Stimulated activated CD4-positive, alpha-beta T cell treated with anti-CD3 and anti-CD28 coated beads, Interleukin-2, amount 100 ng/mL, for 48 hours (primary cell): ENCODE data around the gene MCM3.

ENCODE experiments used
- DNase-seq, 2 donors: peaks; one replicate each; pipeline ENCODE4 v3.0.0-alpha.2; 2020

The MCM3 gene

DNA sequence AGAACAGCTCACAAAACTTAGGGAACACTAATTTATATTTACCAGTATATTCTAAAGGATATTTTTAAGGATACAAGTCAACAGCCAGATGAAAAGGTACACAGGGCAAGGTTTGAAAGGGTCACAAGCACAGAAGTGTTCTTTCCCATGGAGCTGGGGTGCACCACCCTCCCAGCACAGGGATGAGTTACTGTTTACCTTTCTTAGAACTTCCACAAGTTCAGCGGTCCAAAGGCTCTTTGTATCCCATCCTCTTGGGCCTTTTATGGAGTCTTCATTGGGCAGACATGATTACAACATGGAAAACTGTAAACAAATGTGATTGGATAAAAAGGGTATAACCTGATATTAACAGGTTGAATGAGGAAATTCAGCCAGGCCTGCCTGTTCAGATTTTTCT, 39.1 kb downstream of the MCM3 start:
- DNase-seq, result no peak

DNA sequence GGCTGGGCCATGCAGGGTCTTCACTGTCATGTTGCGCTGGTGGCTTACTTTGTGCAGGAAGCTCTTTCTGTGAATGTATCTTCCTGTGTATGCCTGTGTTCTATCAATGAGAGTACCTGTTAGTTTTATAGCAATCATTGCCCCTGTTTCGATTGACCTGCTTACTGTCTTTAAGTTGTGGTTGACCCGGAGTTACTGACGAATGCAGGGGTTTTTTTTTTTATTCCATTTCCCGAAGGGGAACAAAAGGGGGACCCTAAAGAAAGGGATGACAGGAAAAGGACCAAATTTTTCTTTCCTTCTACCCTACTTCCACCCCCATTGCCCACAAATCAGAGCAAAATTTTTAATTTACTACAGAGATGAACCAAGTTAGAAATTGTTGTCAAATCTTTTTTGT, 40.1 kb downstream of the MCM3 start, which contains the start of gene IL17F:
IL17F (minus strand) TSS at position 101 of the 400 bp plus-strand sequence; CDS start at position 30, 71 bp downstream.
- no peak for DNase-seq

DNA sequence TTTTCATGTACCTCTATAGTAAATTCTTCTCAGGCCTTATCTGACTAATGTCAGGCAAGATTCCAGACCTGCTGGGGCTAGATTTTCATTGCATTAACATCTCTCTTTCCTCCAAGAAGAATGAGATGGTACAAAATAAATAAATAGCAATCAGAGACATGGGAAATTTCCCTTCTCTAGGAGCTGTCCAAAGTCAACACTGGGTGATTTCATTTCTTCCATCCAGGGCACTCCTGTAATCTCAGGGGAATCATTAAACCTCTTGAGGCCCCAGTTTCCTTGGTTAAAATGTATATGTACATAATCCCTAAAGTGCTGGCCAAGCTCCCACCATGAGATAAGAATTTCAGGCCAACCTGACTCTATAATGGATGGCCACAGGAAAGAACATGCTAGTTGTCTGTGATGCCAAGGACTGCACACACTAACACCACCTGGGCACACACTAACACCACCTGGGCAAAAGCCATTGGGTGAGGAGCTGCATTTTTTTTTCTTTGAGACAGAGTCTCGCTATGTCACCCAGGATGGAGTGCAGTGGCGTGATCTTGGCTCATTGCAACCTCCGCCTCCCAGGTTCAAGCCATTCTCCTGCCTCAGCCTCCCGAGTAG, 41.2 kb downstream of the MCM3 start:
- no peak for DNase-seq

DNA sequence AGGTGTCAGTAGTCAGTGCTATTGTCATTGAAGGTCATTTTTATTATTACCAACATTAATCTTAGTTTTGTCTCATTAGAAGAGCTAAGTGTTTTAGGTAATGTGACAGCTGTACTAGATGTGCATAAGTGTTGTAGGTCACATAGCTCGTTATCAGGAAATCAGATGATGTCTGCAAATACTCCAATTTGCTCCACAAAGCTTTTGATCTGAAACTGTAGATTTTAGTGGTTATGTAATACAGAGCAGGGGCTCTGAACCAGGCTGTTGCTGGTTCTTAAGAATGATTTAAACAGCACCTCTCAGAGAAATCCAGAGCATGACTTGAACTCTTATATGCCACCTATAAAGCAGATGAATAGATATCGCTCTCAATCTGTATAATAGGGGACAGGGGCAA, 42.7 kb downstream of the MCM3 start:
- no peak for DNase-seq

DNA sequence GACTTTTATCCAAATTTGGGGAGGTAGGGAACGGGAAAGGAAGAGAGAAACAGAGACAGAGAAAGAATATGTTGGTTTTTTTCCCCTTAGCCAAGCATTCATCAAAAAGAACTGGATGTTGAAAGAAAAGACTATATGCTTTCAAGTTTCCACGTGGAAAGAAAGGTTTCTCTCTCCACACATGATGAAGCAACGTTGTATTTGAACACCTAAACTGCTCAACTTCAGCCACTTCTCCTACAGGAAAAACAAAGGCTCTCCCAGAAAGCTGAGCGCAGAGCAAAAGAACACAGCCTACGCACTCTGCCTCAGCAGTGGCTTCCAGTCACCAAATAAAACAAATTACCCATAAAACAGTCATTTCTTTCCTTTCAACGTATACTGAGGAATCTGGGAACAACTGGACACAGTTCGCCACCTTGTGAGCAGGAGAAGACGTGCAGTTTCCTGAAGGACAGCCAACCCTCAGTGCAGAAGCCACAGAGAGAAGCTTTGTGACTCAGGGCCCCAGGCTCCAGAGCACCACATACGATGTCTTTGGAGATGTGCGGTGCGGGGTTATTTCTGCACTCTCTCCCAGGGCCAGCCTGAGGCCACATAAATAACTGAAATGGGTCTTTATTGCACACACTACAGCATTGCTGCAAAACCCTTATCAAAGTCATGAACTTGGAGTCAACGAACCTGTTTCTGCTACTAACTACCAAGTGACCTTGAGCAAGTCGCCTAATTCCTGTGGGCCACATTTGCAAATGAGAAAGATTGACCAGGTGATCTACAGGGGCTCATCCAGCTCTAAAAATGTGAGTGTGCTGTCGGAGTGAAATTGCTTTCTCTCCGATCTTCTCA, 50.3 kb downstream of the MCM3 start:
- peak; percentile 24 to 36 for DNase-seq

DNA sequence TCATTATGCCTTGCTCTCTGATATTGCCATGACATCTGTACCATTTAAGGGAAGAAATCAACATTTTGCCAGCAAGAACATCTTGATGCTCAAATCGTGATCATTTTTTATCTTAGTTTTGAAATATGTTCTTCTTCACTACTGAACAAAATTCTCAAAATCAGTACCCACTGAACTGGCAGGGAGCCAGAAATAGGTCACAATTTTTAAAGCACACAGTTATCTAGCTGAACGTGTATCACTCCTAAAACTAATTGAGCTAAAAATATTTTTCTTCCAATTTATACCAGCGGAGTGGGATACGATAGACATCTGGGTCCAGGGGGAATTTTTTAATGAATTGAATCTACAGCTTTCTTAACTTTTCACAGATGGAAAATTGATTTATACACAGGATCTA, 51.5 kb downstream of the MCM3 start:
- no peak for DNase-seq

DNA sequence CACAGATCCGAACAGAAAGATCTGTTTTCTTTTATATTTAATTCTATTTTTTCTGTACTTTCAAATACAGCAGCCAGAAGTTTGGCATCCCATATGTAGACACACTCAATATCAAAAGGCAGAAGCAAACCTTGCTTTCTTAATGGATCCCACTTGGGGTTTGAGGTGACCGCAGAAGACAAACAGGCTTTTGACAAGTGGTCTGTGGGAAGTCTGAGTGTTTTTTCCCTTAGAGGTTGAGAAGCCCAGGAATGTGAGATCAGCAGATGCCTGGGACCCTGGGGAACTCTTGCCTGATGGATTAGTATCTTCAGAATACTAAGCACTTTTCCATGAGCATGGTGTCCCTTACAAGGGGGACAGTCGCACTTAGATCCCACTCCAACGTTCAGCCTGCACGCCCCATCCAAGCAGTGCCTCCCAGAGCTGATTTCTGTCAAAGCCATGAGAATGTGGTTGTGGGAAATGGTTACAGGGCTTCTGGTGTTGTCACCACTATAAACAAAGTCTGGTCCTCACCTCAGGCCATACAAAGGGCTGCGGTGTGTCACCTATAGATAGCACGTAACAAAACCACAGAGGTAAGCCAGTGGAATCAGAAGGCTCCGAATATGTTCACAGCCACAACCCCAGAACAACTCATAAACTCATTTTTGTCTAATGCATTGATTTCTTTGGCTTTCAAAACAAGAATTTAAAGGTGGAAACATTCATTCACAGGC, 53.0 kb downstream of the MCM3 start:
- DNase-seq, result no peak

DNA sequence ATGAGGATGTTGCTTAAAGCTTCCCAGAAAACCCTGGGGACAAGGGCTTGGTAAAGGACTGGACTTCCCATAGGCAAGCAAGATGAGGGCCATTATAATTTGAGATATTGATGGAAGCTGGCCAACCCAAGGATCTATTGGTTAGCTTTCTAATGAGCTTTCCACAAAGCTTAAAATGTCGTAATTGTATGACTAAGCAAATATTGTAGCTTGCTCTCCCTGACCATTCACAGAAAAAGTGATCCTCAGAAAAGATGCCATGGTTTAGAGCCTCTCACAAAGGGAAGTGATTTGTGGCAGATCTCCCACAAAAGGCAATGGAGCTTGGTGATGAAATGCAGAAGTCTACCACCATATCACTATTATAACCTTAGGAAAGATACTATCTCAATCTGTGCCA, 53.9 kb downstream of the MCM3 start:
- no peak for DNase-seq

DNA sequence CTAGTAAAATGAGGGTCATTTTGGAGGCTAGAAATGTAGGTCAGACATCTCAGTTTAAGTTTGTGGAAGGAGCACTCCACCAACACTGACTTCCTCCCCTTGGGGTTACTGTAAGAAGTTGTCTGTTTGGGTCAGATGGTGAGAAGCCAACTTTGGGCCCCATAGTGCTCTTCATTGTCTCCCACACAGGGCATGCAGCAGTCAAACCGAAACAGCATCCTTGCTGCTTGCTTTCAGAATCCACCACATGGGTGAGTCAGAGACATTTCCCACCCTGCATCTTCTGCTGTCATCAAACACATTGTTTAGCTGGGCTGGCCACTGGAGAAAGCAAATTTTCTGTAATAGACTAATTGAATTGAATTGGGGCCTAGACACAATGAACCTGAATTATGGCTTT, 57.0 kb downstream of the MCM3 start:
- peak; percentile 56 to 58 for DNase-seq

DNA sequence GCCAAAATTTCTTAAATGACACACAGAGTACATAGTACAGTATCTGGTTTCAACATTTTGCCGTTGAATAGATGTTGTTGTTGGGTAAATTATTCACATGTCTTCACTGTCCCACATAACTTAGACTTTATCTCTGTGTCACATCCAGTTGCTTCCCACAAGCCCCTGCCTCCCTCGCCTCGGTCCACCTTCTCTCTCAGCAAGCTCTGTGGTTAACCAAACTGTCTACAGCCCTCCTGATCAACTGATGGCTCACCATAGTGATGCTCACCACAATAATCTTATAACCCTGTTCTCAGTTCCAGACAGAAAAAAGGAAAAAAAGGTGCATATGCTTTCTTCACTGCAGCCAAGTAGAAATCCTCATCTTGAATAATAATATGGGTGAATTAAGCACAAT, 63.2 kb downstream of the MCM3 start:
- DNase-seq, result peak; percentile 34 to 40

DNA sequence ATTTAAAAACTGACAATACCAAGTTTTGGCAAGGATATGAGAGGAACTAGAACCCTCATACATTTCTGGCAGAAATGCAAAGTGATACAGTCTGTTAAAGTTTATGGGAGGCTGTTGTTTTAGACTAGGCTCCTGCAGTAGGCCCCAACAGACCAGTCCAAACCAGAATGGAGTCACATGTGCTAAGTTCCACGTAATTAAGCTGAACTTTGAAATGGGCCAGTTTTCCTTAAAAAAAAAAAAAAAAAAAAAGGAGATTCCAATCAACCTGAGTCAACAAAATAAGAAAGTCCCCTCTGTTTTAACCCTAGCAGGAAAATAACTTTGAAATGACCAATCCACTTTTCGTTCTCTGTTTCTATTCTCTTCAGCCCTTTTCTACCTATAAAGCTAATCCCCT, 66.8 kb downstream of the MCM3 start:
- DNase-seq, result no peak

DNA sequence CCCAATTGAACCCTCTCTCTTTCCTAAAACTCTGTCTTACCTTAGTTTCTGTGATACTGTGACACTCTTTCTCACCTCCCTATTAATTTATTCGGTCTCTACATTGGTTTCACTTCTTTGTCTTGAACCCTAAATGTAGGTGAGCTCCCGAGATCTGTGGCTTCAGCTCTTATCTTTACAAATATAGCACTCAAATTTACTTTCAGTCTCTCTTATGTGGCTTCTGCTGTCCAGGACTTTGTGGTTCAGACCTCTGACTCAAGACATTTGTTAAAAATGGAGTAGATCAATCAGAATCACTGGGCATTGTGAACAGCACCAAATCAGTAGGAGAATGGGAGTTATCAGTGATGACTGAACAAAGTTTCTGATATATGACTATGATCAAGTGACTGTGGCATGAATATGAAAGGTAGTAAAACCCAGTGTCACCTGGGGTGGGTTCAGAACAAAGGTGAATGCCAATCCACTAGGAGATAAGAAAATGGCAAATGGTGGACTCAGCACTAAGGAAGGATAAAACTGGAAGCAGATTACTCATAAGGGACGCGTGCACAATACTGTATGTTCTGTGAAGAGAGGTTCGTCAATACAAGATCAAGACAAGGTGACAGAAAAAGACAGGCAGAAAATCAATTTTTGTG, 67.5 kb downstream of the MCM3 start:
- no peak for DNase-seq

DNA sequence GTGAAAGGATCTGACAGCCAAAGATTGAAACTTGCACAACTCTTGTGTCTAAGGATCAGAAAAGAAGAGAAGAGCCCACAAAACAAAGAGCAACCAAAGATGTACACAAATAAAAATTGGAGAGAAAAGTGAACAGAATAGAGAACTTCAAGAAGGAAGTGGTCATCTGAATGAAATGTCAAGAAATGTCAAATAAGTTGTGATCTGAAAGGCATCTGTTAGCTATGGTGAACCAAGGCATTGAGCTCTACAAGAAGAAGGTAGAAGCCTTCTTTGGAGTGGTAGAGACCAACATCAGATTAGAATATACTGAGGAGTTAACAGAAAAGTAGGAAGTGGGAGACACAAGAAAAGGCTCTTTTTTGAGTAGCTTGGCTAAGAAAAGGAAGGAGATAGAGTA, 68.8 kb downstream of the MCM3 start:
- no peak for DNase-seq
